Spleen (tissue), 7 donors: ENCODE results near the gene NPY.

Experiments
- CTCF ChIP-seq, 11 experiments: fragments of 200-600 bp in 7 of 11; fragments of 450-650 bp in 4 of 11; sonication (generic) in 4 of 11; IDR thresholded peaks in 8 of 11; conservative IDR thresholded peaks in 3 of 11; 1 replicate in 7 of 11; 2 replicates in 4 of 11; pipeline versions ENCODE4 v1.4.0 to v1.8.0; 2016 to 2021; ENCODE audit warnings: antibody characterized with exemption in 11 of 11, inconsistent platforms in 4 of 11, mild to moderate bottlenecking in 1 of 11
- POLR2A ChIP-seq, 3 donors: fragments of 450-650 bp; IDR thresholded peaks; one replicate each; pipeline ENCODE4 v1.5.1; 2017; ENCODE audit warnings: antibody characterized with exemption in 3 of 3, mild to moderate bottlenecking in 1 of 3
- POLR2AphosphoS5 ChIP-seq, 3 donors: sonication (generic); formaldehyde crosslinking; IDR thresholded peaks; one replicate each; pipeline ENCODE4 v1.5.1; 2017; ENCODE audit warnings: antibody characterized with exemption in 3 of 3
- donor health status: DM: no; HTN: no; CAD: no; lungs with moderate emphysema.
- donor health status: DM: no; HTN: no; CAD: no.
- donor health status: DM: no; HTN: no; CAD: no.

GRCh38 chr7:24297362-24297761 is 13.4 kb downstream of the NPY start:
- TF ChIP-seq CTCF (IDR thresholded peaks at IDR 0.05 in 8 of 11, conservative IDR thresholded peaks at IDR 0.05 in 3 of 11), result no peak
- TF ChIP-seq POLR2A (IDR thresholded peaks at IDR 0.05), result no peak
- TF ChIP-seq POLR2AphosphoS5 (IDR thresholded peaks at IDR 0.05), result no peak
